ENCODE measurements around the gene CACNA2D3.

CACNA2D3 gene

DNA sequence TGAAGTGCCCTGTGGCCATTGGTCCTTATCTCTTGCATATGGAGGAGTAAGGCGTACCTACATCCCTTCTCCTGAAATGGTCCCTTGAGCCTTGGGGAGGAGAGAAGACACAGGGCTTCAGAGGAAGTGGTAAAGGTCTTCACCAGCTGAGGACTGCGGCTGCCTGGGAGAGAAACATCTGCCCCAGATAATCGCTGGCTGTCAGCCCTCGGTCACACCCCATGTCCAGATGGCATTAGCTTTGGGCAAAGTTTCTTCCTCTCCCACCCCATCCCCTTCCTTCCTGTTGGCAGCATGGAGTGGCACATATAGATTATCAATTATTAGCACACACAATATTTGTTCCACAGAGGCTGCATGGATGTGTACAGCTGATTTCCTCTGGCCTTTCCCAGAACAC, 743.9 kb downstream of the CACNA2D3 start:
- DNase-seq, result peak; percentile 48

DNA sequence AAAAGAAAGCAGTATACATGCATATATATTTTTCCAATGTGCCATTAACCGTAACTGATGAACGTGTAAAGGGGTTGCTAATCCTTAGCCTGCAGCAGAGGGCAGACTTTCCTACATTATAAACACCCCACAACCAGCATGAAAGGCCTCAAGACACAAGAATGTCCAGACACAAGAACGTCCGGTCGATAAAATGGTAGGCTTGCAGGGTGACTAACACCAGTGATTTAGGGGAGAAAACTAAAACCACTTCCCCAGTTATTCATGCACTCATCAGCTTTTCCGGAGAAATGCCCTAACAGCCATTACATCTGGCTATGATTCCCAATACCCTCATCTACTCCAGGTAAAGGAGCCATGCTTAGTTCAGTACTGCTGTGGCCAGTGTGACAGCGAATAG, 748.1 kb downstream of the CACNA2D3 start:
- DNase-seq, result no peak

- DNase-seq, result no peak
Measured at GRCh38 chr3:54871867-54872266, 749.5 kb downstream of the CACNA2D3 start.

DNA sequence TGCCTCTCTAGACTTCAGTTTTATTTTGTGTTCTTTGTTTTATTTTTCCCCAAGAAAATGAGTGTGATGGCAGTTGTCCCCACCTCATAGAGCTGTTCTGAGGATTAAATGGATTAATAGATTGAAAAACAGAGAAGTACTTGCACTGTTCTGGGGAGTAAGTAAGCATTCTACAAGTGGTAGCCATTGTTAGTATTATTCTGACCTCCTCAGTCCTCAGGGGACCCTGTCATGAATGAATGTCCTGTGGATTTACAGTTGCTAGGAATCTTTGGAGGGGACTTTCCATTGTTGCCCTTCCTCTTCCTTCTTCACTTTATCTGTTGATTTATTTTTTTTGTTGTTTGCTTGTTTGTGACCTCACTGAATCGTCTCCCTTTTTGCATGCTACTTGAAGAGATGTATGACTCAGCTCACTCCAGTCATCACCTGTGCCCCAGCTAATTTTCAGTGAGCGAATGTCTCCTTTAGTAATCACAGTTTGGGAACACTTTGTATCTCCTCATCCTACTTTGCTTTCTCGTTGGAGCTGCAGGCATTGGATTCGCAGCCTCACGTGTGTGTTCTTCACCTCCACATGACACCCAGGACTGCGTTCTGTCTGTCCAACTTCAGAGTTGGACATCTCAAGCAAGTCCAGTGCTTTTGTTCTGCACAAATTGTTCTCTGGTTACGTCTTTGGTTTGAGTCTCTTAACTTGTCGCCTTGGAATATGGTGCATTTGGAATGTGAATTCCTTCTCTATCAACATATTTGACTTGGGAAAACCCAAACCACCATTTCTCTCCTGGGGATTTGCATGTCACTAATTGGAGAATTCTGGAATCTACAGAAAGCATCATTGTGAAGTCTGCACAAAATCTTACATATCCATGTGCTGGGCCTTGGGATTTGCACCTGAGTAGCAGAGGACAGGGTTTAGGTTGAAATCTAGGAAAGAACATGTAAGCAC, 751.0 kb downstream of the CACNA2D3 start:
- no peak for DNase-seq

GRCh38 chr3:54874816-54875556, 752.6 kb downstream of the CACNA2D3 start:
- no peak for DNase-seq

DNA sequence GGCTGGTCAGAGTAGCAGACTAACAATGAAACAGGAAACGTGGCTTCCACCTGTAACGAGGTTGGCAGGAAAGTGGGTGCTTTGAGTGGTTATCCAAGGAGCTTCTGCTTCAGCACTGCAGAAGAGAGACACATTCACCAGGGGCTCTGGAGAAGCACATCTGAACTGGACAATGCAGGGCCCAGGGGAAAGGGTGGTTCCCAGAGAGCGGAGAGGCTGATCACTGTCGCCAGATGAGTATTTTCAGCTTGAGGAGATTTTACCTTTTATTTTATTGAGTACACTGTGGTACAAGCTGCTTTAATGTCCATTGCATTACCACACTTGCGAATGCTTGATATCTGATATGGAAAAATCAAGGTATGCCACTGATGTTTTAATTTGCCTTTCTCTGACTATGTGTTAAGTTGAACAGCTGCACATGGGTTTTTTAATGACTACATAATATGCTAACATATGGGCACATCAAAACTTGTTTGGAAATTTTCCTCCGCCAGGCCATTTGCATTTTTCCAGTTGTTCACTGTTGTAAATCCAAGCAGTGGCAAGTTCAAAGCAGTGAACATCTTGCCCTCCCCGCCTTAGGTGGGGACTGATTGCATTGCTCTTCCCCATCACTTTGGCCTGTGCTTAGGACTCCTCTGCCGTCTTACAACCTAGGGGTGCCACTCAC, 753.4 kb downstream of the CACNA2D3 start:
- peak; percentile 71 for DNase-seq

- no peak for DNase-seq
Measured at GRCh38 chr3:54876694-54877093, 754.3 kb downstream of the CACNA2D3 start.

DNA sequence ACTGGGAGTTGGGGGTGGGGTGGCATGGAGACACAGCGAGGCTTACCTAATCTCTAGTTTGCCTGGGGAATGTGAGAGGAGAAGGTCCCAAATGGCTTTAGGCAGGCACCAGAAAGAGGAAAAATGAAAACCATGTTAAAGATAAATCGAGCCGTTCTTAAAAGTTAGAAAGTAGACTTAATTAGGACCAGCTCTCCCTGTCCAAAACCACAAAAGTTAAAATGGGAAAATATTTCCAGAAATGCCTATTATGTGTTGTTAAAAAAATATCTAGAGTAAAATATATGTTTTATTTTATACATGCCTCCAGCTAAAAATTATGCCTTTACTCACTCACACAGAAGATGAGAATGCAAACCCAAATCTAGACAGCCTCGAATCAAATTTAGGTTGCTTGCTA, 755.4 kb downstream of the CACNA2D3 start:
- DNase-seq, result no peak

DNA sequence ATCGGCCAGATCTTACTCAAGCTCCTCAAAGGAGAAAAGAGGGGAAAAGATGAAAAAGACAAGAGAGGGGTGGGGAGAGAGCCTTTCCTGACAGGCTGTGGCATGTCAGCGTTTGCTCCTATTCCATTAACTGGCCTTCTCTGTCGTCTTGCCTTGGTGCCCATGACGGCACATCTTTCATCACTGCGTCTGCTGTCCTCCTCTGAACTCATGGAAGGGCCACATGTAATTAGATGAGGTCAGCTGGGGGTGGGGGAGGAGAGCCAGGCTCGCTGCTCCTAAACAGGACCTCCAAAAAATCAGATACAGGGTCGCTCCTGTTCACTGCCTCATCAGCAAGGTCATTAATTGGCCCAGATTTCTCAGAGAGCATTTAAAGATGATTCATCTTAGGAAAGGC, 755.8 kb downstream of the CACNA2D3 start:
- no peak for DNase-seq

DNA sequence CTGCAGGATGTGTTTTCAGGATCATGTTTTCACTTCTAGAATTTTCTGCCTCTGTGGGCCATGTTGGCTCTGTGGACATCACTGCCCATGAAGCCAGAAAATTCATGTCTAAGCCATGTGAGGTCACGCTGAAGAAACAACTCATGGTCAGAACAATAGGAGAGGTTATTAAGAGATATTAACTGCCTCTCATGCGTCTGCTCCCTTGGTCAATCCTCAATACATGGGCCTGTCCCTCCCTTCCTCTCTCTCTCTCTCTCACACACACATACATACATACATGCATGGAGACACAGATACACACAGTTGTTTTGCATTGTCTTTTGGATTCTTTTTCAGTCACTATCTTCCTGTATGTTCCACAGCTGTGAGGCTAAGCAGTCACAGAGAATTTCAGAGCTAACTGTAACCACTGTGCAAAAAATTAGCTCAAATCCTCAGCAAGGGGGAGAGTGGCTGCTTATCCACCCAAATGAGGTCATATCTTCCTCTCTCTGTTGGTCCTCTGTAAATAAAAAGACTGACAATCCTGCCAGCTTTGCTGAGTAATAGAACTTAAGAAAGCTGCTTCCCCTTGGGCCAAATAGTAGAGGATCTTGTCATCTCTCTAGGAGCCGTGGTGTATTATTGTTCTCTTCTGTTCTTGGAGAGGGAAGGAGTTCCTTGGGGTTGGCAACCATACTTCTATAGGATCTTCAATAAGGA, 759.9 kb downstream of the CACNA2D3 start:
- no peak for DNase-seq

GRCh38 chr3:54888162-54888561, 765.8 kb downstream of the CACNA2D3 start:
- DNase-seq, result no peak

DNA sequence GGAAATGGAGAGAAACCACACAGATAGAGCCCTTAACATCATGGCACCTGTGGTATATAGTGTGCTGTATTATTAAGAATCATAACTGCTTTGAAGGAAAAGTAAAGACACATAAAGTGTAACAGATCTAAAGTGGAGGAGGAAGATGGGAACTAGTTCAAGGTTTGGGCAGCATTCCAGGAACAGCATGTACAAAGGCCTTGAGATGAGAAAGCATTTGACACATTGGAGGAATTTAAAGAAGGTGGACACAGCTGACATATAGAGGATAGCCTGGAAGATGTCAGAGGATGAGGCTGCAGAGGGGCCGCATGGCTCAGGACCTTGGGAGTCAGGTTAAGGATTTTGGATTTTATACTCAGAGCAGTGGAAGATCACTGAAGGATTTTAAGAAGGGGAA, 766.5 kb downstream of the CACNA2D3 start:
- no peak for DNase-seq

DNA sequence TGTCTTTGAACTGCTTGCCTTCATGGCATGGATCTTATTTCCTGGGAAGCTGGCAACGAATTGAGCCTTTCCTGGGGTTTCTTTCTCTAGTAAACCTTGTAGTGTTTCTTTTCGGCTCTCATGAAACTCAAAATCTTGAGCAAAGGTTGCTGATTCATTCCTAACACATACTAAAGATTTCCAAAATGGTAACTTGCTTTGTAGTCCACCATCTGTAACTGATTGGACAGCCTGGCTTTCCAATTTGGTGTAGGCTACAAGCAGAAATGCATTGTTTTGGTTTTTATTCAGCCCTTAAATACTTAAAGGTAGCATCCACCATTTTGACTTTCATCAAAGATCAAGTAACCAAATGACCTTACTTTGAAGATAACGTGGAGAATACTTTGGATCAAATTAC, 767.4 kb downstream of the CACNA2D3 start:
- DNase-seq, result no peak

DNA sequence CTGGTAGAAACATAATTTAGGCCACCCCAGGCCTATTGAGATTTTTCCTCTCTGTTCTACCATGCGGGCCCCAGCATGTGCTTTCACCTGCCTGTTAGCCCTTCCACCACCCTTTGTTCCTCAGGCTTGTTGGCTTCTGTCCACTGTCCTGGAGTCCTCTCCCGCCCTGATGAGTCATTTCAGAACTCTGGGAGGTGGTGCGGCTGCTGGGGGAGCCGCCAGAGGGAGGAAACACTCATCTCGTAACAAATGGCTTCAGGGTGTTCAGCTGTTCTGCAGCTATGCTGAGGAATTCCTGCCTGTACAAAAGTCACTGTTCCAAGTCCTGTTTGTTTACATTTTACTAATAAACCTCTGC, 769.2 kb downstream of the CACNA2D3 start:
- DNase-seq, result peak; percentile 14

DNA sequence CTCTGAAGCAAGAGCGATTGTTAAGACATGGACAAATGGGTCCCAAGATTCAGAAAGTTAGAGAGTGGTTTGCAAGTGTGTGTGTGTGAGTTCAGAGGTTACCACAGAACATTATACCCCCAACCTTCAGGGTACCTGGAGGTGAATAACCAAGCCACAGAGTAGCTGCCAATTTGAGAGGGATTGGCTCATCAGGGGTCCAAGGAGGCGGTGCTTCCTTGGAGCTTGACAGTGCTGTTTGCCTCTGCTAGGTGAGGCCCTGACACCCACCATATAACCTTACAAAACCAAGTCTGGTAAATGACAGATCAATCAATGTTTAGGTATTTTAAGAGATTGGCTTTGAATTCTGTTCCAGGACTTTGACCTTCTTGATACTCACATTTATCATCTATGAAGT, 769.8 kb downstream of the CACNA2D3 start:
- DNase-seq, result no peak

GRCh38 chr3:54895613-54896012, 773.3 kb downstream of the CACNA2D3 start:
- no peak for DNase-seq

DNA sequence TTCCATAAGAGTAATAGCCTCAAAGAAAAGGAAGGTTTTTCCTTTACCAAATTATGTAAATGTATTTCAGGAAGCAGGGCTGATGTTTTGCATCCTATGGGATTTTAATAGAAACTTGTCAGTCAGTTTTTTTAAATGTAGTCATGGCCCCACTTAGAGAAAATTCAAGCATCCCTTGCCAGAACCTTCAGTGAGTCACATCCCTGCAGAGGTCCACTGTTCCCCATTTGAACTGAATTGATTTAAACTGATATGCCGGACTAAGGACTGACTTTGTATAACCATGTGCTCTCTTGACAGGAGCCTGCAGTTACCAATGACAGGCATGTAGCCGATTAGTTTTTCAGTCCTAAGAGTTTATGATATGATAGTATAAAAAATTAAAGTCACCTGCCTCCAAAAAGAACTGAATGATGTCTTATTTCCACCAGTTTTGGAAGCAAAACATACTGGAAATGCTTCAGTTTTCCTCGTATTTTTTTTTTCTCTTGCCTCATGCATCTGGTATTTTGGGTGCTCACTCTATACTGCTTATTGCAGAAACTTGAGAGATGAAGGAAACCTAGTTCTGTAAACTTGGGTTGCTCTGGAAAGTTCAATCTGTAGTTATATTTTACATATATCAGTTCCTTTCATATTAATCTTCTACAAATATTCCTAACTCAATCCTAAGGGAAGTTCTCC, 774.8 kb downstream of the CACNA2D3 start:
- DNase-seq, result no peak

- no peak for DNase-seq
Measured at GRCh38 chr3:54899273-54899672, 776.9 kb downstream of the CACNA2D3 start.

DNA sequence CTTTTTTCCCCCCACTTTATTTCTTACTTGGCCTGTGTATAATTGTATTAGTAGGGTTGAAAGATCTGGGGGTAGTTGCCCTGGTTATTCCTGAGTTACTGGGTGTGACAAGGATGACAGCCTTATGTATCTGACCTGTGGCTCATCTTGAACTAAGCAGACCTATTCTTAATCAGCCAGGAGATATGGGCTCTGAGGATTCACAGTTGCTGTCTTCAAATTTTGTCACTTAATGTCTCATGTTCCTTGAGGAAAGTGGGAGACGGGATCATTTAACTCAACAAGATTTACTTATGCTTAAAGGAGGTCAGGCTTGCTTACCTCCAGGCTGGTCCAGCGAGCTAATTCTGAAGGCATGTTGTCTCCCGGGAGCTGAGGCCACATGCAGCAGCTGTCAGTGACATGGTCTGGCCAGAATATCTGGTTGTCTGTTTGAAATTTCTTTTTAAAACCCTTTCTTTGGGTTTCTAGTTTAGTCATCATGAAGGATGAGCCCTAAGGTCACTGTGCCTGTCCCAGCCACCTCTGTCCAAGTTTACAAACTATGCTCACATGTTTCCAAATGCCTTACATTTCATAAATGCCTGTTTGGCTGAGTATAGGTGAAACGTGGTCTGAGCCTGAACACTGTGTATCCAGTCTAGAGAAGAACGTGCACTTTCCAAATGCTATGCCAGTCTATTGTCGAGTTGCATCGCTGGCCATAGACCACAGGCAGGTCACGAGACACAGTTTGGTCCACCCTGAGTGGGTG, 778.7 kb downstream of the CACNA2D3 start:
- no peak for DNase-seq

DNA sequence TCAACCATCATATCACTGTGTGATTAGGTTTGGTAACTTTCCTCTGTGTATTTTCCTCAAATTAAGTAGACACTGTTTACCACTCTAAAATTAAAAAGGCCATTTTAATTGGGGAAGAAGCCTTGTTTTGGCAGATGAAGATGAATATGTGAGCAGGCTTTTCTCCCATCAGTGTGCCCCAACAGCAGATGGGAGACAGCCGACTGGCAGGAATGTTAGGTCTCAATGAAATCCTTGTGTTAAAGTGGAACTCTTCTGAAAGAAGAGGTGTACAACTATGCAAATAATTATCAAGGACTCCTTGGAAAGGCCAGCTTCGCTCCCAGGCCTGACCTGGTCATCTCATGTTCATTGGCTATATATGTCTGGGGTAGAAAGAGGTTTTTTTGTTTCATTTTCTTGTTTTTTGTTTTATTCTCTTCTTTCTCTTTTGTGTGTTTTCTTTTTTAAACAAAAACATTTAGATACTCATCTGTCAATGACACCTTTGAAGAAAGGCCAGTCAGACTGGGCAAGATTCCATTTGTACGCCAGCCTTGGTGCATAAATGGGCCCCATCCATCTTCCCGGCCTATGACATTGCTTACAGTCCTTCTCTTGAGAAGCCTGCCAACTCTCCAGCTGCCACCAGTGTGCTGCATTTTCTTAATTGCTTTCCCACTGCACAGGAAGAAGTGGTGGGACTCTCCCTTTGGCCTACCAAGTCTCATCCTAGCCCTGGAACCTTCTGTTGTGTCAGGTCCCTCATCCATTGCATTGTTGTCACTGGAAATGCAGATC, 779.7 kb downstream of the CACNA2D3 start:
- DNase-seq, result no peak

Measured in DMS 273 treated with DMSO at 0.1 percent for 48 hours (cell line).